Endothelial cell of umbilical vein (primary cell): ENCODE results near the gene MYOZ3.

Experiments
- POLR2AphosphoS5 ChIP-seq: IDR thresholded peaks from 2 replicates; pipeline ENCODE4 v1.6.1; 2012; ENCODE audit warnings: low read depth, mild to moderate bottlenecking, control low read depth, low read length, moderate library complexity; ENCODE audit not compliant: insufficient read depth
- TF ChIP-seq, protein P1 (sequence below), 2 donors: IDR thresholded peaks; 1 replicate in 1 of 2; 2 replicates in 1 of 2; pipeline ENCODE4 v1.5.1; 2011; ENCODE audit warnings: low read length in 2 of 2, mild to moderate bottlenecking in 2 of 2, moderate library complexity in 2 of 2, control low read depth in 1 of 2, inconsistent platforms in 1 of 2, low read depth in 1 of 2; ENCODE audit not compliant: insufficient read depth in 1 of 2; ENCODE audit errors: extremely low read depth in 1 of 2

DNA sequence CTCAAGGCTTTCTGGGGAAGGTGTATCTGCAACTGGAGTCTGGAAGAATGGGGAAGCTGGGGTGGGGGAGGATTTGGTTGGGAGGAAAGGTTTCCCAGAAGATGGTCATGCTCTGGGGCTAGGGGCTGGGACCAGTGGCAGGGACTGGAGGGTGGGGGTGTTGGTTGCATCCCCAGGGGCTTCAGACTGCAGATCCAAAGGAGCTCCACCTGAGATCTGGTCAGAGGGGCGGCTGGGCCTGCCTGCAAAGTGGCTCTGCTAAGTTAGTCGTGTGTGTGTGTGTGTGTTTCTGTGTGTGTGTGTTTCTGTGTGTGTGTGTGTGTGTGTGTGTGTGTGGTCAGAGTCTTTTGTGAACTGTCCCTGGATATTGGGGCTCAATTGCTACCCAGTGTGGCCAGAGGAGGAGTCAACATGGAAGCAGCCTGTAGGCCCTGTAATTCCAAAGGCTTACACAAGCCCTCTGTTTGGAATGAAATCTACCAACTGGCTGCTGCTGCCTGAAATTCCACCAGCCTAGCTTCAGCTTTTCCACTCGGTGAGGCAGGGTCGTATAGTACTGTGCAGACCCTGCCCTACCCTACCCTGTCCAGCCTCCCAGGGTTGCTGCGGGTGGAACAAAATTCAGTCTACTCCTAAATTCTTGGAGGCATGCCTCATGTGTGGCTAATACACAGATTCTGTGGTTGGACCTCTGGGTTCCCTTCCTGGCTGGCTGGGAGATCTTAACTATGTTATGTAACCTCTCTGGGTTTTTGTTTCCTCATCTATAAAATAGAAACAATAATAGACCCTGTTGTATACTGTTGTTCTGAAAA is 33.1 kb upstream of the MYOZ3 start:
- TF ChIP-seq, protein P1, sequence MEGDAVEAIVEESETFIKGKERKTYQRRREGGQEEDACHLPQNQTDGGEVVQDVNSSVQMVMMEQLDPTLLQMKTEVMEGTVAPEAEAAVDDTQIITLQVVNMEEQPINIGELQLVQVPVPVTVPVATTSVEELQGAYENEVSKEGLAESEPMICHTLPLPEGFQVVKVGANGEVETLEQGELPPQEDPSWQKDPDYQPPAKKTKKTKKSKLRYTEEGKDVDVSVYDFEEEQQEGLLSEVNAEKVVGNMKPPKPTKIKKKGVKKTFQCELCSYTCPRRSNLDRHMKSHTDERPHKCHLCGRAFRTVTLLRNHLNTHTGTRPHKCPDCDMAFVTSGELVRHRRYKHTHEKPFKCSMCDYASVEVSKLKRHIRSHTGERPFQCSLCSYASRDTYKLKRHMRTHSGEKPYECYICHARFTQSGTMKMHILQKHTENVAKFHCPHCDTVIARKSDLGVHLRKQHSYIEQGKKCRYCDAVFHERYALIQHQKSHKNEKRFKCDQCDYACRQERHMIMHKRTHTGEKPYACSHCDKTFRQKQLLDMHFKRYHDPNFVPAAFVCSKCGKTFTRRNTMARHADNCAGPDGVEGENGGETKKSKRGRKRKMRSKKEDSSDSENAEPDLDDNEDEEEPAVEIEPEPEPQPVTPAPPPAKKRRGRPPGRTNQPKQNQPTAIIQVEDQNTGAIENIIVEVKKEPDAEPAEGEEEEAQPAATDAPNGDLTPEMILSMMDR (IDR thresholded peaks at IDR 0.05; ENCODE audit: extremely low read depth in 1 of 2, insufficient read depth in 1 of 2, low read depth in 1 of 2, low read length in 2 of 2), result no peak
- TF ChIP-seq POLR2AphosphoS5, result no peak
